ENCODE results near the gene VIPR1.
A peak's percentile ranks its signal among the peaks of the same experiment; 100 is the strongest.
"Not testable (repeated sequence)": the region's sequence is repeated elsewhere in the genome, so short reads cannot be mapped to it uniquely, and the experiment has no call there.

Gene VIPR1

DNA sequence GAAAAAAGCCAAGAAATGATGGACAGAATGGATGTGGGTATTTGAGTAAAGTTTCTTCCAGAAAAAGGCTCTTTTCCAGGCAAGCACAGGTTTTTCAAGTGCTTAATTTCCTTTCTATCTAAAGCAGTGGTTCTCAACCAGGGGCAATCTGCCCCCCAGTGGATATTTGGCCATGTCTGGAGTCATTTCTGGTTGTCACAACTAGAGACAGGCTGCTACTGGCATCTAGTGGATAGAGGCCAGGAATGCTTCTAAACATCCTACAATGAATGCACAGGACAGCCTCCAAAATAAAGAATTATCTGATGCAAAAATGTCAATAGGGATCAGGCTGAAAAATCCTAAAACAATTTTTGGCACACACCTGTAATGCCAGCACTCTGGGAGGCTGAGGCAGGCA lies 55.4 kb downstream of the VIPR1 start:
- no peak overlapping the region for H3K4me3 ChIP-seq (ENCODE audit: low read depth, low read length)
- TF ChIP-seq, protein P1, sequence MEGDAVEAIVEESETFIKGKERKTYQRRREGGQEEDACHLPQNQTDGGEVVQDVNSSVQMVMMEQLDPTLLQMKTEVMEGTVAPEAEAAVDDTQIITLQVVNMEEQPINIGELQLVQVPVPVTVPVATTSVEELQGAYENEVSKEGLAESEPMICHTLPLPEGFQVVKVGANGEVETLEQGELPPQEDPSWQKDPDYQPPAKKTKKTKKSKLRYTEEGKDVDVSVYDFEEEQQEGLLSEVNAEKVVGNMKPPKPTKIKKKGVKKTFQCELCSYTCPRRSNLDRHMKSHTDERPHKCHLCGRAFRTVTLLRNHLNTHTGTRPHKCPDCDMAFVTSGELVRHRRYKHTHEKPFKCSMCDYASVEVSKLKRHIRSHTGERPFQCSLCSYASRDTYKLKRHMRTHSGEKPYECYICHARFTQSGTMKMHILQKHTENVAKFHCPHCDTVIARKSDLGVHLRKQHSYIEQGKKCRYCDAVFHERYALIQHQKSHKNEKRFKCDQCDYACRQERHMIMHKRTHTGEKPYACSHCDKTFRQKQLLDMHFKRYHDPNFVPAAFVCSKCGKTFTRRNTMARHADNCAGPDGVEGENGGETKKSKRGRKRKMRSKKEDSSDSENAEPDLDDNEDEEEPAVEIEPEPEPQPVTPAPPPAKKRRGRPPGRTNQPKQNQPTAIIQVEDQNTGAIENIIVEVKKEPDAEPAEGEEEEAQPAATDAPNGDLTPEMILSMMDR (IDR thresholded peaks at IDR 0.05; ENCODE audit: low read depth, low read length): no peak

DNA sequence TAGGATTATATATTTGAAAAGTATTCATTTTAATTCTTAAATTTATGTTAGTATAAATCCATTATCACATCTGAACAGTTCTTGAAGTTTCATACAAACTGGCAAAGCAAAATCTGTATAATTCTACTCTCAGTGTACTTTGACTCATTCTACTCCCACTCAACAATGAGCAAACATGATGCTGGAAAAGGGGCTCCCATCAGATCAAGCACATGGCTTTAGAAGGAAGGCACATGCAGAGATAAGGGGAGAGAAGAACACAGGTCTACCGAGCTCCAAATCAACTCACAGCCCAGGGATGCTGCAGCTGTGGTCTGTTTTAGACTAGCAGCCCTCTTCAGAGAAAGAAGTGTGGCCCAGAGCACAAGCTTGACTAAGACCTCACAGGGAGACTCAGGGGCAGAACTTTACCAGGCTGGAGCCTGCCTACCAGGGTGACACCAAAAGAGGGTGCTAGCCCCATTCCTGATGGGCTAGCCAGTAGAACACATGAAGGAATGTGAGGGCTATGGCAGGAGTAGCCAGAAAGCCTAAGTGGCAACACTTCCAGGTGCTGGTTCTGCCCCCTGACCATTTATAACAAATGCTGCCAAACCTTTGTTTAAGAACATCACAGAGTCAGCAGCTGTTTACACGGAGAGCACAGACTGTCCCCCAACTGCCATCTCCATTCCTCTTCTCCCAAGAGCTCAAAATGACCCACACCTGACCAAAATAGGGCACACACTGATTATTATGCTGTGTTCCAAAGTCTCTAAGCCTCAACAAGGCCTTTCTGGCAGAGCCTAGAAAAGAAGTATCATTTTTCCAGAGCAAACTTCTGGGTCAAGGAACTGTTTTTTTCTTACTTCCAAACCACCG lies 59.8 kb downstream of the VIPR1 start:
- TF ChIP-seq, protein P1 (IDR thresholded peaks at IDR 0.05; ENCODE audit: low read depth, low read length): no peak

DNA sequence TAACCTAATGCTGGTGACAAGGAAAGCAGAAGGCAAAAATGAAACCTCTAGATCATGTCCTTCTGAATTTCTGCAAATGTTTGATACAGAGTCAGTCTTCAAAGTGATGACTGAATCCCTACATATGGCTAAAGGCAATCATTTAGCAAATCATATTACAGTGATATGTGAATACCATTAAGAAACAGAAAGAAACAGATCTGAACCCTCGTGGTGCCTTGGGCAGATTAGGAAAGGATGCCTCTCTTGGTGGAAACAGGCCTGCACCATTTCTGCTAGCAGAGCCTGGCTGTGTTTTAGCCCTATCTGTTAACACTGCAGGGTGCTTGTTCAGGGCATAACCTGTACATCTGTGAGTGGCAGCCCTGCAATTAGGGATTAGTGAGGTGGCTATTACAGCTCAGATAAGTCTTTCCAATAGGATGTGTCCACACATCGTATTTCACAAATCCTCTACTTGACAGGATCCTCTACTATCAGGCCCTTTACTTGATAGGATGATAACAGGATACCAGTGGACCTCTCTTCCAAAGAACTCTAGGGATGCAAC lies 67.2 kb downstream of the VIPR1 start:
- TF ChIP-seq, protein P1 (IDR thresholded peaks at IDR 0.05; ENCODE audit: low read depth, low read length): no peak
- no peak overlapping the region for H3K4me3 ChIP-seq (ENCODE audit: low read depth, low read length)

More for the DNA sequence above, 59.8 kb downstream of the VIPR1 start:
- no peak overlapping the region for H3K4me3 ChIP-seq (ENCODE audit: low read depth, low read length)

DNA sequence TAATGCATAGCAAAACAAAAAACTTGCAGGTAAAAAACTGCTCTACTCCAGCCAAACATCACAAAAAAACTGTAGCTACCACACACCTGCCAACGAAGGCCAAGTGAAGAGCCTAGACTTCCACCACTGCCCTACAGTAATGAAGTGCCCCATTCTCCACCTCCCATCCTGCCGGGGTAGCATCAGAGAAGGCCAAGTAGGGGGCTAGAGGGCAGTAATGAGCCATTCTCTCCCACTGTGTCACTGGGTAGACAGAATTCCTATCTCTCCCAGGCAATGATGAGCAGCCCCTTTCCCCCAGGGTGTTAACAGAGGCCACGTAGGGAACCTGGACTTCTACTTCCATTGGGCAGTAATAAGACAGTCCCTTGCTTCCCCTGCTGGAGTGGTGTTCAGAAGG lies 69.8 kb downstream of the VIPR1 start:
- H3K4me3 ChIP-seq (ENCODE audit: low read depth, low read length): no peak overlapping the region
- TF ChIP-seq, protein P1 (IDR thresholded peaks at IDR 0.05; ENCODE audit: low read depth, low read length): peak; percentile 64

DNA sequence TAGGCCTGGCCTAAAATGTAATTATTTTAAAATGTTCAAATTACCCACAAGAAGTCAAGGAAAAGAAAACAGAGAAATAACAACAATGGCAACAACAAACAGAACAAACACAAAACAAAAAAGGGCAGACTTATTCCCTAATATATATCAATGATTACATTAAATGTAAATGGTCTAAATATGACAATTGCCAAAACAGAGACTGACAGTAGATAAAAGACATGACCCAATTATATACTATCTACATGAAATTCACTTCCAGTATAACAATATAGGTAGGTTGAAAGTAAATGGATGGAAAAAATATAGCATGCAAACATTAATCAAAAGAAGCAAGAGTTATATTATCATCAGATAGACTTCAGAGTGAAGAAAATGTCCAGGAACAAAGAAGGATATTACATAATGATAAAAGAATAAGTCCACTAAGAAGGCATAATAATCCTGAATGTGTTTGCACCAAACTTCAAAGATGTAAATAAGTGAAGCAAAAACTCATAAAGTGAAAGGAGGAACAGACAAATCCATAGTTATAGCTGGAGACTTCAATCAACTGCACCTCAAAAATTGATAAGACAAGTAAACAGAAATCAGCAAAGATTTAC lies 72.8 kb downstream of the VIPR1 start:
- TF ChIP-seq, protein P1 (IDR thresholded peaks at IDR 0.05; ENCODE audit: low read depth, low read length): no peak
- H3K4me3 ChIP-seq (ENCODE audit: low read depth, low read length): no peak overlapping the region

DNA sequence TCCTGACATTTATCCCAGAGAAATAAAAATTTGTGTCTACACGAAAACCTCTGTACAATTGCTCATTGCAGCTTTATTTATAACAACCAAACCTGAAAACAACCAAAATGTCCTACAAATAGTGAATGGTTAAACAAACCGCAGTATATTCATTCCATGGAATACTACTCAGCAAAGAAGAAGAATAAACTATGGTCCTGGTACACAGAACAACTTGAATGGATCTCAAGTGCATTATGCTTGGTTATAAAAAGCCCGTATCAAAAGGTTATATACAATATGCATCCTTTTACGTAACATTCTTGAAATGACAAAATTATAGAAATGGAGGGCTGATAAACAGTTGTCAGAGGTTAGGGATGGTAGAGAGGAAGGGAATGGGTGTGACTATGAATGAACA lies 75.6 kb downstream of the VIPR1 start:
- TF ChIP-seq, protein P1 (IDR thresholded peaks at IDR 0.05; ENCODE audit: low read depth, low read length): no peak

DNA sequence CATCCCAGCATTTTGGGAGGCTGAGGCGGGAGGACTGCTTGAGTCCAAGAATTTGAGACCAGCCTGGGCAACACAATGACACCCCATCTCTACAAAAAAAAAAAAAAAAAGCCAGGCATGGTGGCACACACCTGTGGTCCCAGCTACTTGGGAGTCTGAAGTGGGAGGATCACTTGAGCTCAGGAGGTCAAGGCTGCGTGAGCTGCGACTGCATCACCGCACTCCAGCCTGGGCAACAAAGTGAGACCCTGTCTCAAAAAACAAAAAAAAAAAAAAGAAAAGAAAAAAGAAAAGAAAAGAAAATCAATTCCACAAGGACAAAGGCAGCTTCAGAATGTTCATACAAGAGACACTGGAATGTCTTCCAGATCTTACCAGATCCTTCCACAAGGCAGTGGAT lies 76.9 kb downstream of the VIPR1 start:
- not testable (repeated sequence) for H3K4me3 ChIP-seq (ENCODE audit: low read depth, low read length)

More for the DNA sequence above, 75.6 kb downstream of the VIPR1 start:
- no peak overlapping the region for H3K4me3 ChIP-seq (ENCODE audit: low read depth, low read length)

All from WI38 (cell line).